GM19455 (cell line): Measurements from ENCODE around the gene JAZF1.
"Not testable (repeated sequence)": the region's sequence is repeated elsewhere in the genome, so short reads cannot be mapped to it uniquely, and the experiment has no call there.

Experiments used
- ATAC-seq: cut with Tn5 transposase; IDR thresholded peaks from one replicate; pipeline ENCODE4 v1.9.1; 2021; ENCODE audit not compliant: unreplicated experiment

JAZF1 gene

DNA sequence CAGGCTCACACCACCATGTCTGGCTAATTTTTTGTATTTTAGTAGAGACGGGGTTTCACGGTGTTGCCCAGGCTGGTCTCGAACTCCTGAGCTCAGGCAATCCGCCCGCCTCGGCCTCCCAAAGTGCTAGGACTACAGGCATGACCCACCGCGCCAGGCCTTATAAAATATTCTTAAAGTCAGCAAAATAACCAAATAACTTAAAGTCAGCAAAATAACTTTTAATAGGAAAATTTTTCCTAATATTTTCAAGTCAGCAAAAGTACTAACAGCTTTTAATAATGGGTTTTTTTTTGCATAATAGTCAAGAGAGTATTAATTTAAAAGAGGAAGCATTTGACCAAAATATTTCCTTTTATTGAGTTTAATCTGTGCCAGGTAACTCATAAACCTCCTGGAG lies 258.2 kb downstream of the JAZF1 start:
- not testable (repeated sequence) for ATAC-seq

DNA sequence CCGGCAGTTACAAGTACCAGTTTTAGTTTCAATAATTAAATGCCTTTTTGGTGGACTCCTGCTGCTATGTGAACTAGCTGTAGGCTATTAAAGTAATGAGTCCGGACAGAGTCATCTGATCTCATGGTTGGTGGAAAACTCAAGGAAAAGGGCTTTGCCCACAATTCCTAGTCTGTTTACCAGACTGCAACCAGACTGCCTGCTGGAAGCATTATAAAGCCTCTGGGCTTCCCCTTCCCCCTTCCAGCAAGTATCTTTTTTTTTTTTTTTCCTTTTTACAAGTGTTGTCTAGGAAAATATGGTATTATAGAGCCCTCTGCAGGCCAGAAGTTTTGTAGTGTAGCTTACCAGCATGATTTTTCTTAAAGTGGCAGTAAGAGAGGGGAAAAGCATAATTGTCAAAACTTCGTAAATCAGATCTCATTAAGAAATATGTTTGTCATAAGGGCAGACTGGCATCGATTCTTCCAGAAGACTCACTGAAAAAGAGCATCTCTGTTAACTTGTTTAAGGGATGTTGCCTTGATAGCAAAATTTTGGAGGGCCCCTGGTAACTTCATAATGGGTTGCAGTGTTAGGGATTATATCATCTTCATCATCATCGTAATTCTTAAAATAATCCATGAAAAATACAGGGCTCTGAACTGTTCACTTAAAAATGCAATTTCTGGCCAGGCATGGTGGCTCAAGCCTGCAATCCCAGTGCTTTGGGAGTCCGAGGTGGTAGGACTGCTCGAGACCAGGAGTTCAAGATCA lies 259.3 kb downstream of the JAZF1 start:
- no peak for ATAC-seq

DNA sequence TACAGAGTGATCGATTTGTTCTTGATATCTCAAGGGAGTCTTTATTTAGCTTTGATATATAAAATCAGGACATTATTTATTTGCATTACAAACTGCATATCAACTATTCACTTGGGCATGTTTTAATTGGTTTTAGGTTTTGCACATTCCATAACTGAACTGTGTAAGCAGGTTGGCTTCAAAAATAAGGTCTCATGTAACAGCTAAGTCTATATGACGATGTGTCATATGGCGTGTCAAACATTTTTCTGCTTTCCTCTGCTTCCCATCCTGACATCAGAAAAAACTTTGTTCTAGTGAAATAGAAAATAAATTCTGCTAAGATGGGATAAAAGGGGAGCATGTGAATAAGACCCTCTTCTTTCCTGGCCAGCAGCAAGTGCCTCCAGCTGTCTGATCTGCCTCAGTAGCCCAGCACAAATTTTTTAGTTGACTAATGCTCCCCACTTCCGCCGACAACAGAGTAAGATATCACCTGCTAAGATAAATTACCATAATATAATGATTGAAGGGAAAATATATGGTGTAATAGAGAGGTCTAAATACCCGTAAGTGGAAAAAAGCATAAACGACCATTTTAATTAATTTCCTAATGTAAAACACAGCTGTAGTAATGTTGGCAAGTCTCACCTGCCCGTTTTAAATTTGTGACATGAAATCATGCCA lies 260.2 kb downstream of the JAZF1 start:
- ATAC-seq = no peak

DNA sequence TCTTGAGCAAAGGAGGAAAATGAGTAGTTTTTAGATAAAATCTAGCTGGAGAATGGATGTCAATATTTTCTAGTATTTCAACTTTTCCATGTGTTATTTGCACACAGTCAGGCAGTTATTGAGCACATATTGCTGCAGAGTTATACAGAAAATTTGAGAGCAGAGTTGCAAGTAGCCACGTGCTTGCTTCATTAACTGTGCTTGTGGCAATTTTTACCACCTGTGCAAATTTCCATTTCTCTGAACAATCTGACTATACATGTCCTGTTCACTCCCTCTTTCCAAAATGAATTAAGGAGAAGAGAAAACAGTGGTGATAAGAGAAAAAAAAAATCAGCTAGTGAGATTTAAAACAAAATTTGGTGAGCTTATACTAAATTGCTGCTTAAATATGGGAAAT lies 262.1 kb downstream of the JAZF1 start:
- ATAC-seq = no peak

DNA sequence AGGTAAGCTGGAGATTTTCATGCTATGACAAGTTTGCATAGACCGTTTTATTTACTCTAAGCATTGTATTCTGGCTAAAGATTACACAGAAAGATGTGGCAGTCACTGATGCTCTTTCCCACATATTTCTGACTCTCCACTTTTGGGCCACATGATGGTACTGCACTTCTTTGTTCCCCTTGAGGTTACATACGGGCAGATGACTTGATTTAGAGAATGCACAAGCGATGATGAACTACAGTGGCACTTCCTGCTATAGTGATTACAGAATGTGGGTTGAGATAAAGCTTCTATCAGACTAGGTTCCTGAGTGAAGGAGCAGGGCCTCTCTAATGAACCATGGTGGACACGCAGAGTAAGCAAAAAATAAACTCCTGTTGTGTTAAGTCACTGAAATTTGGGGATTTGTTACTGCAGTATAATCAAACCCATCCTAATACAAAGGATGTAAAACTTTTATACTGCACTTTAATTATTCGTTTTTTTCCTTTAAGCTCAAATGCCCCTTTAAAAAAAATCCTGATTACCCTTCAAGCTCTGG lies 262.8 kb downstream of the JAZF1 start:
- ATAC-seq = no peak

DNA sequence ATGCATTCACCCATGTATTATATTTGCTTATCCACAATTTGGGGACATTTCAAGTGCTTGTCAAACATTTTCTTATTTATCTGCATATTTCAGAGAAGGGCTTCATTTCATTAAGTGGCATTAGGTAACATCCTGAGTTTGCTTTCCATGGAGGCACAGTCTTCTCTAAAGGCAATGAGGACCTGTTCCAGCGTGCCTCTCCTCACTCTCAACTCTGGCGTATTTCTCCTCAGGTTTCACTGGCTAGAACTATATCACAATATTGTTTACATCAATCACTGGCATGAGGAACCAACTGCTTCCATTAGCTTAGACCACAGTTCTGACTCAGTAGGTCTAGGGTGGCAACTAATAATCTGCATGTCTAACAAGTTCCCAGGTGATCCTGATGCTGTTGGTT lies 263.5 kb downstream of the JAZF1 start:
- no peak for ATAC-seq

DNA sequence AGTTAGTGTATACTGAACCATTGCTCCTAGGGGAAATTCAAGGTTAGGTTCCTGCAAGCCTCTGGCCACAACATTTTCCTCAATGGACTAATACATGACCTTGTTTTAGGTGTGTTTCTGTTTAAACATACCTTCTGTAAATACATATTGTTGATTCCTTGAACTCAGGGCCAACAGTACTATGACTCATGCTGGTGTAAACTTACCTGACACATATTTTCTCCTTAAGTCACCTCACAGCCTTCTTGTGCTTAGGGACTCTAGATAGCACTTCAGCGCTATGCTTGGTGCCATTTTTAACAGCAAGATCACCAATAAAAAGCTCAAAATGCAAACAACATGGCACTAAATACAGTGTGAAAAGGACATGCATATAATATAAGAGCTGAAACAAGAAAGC lies 264.2 kb downstream of the JAZF1 start:
- no peak for ATAC-seq

DNA sequence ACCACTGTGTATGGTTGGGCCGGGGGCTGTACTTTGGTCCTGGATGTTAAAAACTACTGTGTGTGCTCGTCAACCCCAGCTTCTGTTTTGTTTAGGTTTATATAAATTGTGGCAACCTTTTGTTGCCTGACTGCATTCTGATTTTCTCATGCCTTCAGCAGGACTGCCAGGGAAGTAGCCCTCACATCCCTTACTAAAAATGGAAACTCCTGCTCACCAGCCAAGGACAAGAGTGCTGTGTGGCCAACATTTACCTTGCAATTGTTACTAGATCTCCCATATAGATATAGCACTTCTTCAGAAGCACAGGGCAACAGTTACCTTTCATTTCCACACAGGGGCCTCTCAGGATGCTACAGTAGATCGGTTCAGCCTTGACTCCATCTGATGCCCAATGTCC lies 266.2 kb downstream of the JAZF1 start:
- no peak for ATAC-seq

DNA sequence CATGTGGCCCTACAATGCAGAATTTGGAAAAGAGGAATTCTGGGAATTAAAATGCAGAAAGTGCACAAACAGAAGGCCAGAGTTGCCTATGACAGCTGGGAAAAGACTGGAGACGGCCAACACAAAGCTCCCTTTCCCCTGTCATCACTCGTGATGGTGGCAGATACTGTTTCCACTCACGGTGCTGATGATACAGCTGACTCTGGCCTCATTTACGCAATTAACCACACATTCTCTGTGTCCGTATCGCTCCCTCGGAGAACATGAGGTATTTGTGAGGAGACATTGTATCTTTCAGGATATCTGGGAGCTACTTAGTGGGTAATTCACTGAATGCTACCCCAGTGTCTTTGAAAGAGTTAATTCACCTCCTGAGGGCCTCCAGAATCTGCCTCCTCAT lies 267.8 kb downstream of the JAZF1 start:
- no peak for ATAC-seq

DNA sequence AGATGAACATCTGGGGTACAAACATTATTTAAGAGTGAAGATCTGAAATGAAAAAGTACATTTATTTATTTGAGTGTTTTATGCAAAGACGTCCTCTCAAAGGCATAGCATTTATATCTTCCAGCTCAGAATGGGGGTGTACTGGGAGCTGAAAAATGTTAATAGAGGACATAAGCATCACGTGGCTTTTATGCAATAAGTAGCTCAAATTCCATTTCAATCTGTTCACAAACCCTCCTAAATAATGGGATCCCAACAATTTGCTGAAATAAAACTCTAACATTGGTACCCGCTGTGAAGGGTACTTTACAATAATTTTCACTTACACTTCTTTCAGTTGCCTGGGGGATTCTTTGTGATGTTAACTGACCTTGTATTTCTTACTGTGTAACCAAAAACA lies 268.7 kb downstream of the JAZF1 start:
- no peak for ATAC-seq

DNA sequence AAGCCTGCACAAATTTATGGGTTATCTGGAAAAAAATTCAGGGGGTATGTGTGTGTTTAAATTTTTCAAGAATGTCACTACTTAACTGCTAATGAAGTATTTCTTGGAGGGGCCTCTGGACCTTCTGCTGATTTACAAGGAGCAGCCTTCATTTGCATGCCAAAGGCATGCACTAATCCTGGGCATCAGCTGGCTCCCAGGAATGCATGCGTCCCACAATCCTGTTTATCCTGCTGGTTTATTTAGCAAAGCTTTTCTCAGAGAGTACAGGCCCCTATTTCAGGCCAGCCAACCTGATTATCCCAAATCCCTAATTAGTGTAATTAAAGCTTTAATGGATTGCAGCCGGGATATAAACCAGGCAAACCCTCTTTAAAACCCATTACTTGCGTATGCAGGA lies 270.3 kb downstream of the JAZF1 start:
- no peak for ATAC-seq

DNA sequence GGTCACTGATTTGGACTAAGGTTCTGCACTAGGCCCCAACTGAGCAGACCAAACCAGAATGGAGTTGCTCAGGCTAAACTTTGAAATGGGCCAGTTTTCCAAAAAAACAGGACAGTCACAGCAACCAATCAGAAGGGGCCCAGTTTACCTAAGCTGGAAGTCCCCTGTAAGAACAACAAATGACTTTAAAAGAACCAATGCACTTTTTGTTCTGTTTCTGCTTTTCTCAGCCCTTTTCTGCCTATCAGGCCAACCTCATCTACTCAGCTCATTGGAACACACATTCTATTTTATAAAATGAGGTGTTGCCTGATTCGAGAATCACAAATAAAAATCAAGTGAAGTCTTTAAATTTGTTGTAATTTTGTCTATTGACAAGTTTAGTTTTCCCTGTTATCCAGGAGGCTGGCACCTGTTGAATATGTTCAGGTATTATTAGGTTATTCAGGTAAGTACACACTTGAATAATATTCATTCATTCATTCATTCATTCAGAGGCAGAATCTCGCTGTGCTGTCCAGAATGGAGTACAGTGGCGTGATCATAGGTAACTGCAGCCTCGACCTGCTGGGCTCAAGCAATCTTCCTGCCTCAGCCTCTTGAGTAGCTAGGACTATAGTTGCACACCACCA lies 271.9 kb downstream of the JAZF1 start:
- ATAC-seq = no peak

DNA sequence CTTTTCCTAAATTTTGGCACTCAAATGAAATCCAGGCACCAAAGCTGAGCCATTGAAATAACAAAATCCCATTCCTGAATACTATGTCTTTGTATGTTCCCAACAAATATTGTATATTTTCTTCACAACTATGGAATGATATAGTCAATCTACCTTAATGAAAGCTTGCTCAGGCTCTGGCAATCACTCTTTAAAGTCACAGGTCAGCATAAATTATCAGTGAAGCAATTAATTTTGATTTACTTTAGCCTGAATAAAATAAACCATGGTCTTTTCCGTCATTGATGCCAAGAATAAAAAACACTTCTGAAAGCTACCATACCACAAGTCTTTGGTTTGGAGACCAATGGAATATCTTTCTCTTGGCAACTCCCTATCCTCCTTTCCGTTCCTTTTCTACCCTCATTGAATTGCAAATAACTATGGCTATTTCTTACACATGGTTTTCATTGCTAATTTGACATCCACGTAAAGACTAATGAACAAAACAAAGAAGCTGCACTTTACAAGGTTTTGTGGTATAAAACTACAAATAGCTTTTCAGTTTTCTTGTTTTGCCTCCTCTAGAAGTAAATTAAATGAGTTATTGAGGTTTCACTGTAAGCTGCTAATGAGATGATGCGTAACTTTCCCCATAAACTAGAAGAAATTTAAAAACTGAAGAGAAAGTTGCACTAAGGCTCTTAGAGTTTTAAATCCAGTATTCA lies 274.1 kb downstream of the JAZF1 start:
- ATAC-seq = no peak

DNA sequence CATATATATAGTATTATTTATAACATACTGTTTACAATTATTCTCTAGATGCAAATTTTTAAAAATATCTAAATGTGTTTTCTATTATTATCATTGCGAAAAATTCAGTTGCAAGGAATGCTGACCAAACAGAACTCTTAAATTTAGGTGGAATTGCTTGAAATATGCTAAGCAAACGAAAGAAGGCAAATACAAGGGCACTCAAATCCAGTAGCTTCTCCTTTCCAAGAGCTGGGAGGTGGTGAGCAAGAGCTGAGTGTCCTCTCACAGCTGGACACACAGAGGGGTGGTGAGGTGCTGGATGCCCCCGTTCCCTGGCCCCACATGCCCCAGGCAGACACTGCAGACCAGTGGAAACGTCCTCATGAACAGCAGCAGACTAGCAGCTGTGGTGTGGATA lies 274.6 kb downstream of the JAZF1 start:
- no peak for ATAC-seq

DNA sequence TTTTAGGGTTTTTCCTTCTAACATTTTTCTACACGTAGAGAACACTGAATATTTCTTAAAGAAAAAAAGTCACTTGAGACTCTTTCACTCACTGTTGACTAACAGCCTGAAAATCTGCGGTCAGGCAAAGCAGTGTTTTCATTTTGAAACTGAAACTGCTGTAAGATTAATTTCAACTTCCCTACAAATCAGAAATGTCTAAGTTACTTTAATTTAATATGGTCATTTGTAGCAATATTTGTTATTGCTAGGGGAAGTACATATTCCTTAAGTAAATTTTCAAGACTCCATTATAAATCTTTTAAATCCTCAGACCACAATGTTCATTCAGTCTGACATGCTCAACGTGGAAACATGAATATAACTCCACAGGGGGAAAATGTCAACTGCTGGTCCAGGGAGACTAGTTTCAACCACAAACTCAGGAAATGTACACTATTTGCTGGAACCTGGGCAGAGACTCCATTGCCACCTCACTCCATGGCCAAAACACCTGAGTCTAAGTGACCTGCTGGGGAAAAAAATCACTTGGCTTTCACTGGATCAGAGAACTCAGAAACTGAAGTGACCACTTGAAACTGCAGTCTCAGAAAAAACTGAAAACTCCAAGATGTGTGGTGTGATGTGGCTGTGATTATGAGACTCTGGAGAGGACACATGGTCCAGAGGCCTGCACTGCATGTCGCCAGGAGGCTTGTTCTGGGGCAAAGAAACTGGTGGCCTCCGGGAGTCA lies 279.4 kb downstream of the JAZF1 start:
- peak; percentile 81 for ATAC-seq

DNA sequence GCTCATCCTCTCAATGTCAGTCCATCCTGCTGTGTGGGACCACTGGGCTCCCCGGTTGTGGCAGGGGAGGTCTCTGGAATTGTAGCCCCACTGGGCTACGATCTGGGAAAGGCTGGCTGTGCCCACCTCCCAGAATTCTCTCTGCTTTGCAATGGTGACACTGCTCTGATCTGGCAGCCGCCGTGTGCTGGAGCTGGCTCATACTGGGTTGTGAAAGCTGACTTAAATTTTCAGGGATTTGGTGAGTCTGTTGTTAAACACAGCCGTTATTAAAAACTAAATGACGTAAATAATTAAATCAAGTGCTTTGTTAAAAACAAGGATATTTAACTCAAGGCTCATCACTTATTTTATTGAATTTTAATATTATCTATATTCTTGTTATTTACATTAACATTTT lies 280.6 kb downstream of the JAZF1 start:
- ATAC-seq = no peak

DNA sequence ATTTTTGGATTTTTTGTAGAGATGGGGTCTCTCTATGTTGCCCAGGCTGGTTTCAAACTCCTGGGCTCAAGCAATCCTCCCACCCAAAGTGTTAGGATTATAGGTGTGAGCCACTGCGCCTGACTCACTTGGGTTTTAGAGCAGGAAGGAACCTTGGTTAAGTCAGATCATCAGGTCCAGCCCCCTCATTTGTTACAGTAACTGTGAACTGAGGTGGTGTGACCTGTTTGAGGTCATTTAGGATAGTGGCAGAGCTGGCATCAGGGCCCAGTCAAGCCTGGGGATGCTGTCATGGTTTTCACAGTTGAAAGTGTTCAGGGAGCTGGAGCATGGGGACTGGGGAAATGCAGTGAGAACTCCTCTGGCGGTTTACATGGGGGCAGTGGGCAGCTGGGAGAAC lies 281.0 kb downstream of the JAZF1 start:
- no peak for ATAC-seq

DNA sequence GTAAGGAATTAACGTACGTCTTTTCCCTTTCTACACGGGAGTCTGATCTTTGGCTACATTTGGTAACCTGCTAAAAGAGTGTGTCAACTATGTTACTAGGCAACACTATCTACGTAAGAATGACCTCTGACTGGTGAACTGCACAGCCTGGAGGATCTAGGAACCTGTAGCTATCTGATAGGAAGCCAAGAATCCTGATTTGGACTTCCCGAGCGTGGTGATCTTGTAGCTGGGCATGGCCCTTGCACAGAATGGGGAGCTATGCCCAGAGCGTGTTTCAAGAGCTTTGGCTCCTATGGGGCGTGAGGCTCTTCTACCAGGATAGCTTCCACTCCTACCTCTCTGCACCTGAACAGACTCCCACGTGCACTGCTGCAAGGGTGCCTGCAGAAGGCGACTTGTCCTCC lies 283.2 kb downstream of the JAZF1 start:
- no peak for ATAC-seq

DNA sequence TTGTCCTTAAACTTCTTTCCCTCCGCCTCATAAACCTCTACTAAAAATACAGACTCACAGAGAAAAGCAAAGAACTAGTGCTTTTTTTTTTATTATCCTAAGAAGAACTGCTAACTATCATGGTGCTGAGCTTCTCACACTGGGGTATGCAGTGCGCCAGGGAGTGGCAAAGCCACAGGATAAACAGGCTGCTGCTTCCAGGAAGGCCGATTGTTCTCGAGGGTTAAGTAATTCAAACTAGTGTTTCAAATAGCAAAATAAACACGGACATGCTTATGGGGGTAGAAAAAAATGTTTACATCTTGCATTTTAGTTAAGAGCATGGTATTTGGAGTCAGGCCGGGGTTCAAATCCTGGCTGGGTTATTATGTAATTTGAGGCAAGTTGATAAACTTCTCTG lies 283.6 kb downstream of the JAZF1 start:
- ATAC-seq = no peak

DNA sequence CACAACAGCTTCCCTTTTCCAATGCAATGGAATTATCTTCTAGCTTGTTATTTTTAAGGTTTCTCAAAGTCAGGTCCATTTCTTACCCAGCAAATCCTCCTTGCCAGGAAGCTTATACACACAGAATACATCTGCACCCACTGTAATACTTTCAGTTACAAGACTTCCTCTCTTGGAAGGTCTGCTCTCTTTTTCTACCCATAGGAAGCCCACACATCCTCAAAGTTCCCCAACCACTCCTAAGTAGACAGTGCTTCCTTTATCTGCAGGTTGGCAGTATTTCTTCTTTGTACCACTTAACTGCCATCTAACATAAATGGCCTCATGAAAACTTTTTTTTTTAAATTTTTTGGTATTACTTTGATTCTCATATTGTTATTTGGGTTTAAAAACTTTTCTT lies 285.0 kb downstream of the JAZF1 start:
- no peak for ATAC-seq
